ENCODE measurements around the gene MAML2. TPM values are rescaled to one million over a fixed set of nuclear protein-coding genes. Genes with fewer than 3 reads are reported as not detected.

MAML2 gene
- total RNA-seq, 1 donor, result 48.2 TPM

DNA sequence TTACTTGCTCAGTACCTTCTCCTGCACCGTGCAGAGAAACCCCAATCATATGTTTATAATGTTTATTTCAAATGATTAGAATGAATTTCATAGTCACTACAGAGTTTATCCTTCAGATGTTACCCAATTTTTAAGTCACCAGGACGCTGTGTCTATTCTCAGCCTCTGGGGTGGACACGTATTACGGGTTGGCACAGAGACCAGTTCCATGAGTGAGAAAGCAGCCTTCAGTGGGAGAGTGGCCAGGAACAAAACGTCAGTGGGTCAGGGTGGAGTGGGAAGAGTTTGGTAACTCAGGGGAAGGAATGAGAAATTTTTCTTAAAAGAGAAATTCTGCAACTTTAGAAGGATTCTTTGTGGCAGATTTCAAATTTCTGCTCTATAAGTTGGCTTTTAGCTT, 342.0 kb downstream of the MAML2 start:
- Histone ChIP-seq H3K27me3 (ENCODE audit: insufficient read depth, low read length) (no peaks in the 10 kb centered on the region), H3K4me3 (ENCODE audit: low read length) (no peak overlapping the region), H3K4me1 (ENCODE audit: insufficient read depth, low read length) (no peaks in the 10 kb centered on the region), H3K9me3 (ENCODE audit: low read depth, low read length) (no peaks in the 10 kb centered on the region)

DNA sequence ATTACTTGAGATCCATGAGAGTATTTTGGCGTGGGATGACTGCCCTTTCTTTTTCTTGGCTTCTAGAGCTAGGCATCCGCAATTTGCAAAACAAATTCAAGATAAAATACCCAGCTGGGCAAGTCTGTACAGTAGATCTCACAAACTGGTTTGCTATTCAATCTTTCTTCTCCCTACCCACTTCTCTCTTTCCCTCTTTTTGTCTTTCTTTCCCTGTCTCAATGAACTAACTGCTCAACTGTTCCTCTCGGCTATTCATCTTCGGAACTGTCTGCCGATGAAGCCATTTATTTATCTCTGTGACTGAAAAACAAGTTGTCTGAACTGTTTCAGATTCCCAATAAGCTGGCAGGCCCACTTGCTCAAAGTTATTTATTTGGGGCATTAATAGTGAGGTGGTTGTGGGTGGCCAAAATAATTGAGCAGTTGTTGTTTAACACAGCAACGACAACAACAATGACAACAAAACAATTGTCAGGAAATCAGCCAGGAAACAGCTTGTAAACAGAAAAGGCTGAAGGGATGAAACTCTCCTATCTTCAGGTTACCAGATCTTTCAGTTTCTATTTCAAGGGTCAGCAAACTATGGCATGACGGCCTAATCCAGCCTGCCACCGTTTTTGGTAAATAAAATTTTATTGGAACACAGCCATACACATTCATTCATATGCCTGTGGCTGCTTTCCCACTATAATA, 343.1 kb downstream of the MAML2 start:
- no peak overlapping the region for H3K4me3 ChIP-seq (ENCODE audit: low read length)
- H3K4me1 ChIP-seq (ENCODE audit: insufficient read depth, low read length), result no peaks in the 10 kb centered on the region
- no peaks in the 10 kb centered on the region for H3K9me3 ChIP-seq (ENCODE audit: low read depth, low read length)
- H3K27me3 ChIP-seq (ENCODE audit: insufficient read depth, low read length), result no peaks in the 10 kb centered on the region

DNA sequence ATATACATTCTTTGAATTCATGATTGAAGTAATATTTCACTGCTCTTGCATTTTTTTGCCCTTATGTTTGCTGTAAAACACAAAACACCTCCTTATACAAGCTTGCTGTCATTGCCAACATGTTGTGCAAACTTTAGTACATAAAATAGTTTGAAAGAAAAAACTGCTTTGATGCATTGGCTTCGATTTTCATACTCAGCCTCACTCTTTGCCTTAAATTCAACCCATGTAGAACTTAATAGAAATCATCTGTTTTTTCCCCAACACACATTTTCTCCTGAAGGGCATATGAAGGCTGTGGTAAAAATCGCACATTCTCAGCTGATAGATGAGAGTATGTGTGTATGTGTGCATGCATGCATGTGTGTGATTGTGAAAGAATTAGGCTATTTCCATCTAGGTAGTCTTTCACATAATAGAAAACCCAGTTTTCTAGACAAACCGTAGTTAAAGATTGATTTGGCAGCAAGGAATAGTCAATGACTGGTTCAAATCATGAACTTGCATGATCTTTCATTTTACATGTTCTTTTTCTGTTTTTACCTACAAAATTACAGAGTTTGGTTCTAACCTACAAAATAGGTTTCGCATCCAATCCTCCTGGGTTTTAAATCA, 346.3 kb downstream of the MAML2 start:
- Histone ChIP-seq H3K9me3 (ENCODE audit: low read depth, low read length) (no peaks in the 10 kb centered on the region), H3K27me3 (ENCODE audit: insufficient read depth, low read length) (no peaks in the 10 kb centered on the region), H3K4me3 (ENCODE audit: low read length) (no peak overlapping the region), H3K4me1 (ENCODE audit: insufficient read depth, low read length) (no peaks in the 10 kb centered on the region)

DNA sequence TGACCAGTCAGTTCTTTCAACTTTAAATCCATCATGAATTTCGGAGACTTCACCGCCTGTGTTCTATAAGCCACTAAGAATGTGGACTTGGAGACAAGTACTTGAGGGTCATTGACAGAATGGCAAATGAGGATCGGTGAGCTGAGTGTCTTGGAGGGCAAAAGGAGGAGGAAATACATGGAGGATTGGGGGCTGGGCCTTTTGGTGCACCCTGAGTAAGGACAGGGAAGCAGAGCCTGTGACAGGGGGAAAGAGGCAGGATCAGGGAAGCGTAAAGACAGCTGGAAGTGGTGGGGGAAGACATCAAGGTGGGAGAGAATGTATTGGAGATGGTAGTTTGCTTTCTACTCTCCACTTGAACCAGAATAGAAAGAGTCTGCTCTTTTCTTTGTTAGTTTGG, 348.7 kb downstream of the MAML2 start:
- no peak overlapping the region for H3K4me3 ChIP-seq (ENCODE audit: low read length)
- H3K27me3 ChIP-seq (ENCODE audit: insufficient read depth, low read length), result no peaks in the 10 kb centered on the region
- no peaks in the 10 kb centered on the region for H3K4me1 ChIP-seq (ENCODE audit: insufficient read depth, low read length)
- H3K9me3 ChIP-seq (ENCODE audit: low read depth, low read length), result no peaks in the 10 kb centered on the region

DNA sequence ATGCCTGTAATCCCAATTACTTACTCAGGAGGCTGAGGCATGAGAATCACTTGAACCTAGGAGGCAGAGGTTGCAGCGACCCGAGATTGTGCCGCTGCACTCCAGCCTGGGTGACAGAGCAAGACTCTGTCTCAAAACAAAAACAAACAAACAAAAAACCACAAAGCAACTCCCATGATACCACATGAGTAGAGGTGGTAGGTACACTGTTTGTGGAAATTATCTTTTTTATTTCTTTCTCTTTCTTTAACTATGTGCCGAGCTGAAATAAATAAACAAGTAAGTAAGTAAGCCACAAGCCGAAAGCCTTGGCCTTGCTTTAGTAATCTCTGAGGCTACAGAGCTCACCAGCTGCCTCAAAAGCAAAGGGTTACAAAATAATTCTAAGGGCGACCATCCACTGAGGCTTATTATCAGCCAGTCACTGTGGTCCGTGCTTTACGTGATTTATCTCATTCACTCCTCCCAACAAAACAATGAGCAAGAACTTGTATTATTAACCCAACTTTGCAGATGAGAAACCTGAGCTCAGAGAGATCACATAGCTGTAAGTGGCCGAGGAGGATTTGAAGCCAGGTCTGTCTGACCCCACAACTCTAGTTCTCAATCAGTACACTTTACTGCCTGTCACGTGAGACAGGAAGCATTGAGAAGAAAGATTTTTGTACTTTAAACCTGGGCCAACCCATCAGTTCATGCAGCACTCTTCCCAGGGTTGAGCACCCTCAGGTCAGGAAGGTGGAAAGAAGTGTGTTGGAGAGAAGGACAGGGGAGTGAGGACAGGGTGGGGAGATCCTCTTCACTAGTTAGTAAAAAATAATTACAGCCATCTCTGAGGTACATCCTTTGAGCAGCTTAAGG, 349.3 kb downstream of the MAML2 start:
- Histone ChIP-seq H3K4me3 (ENCODE audit: low read length) (no peak overlapping the region), H3K27me3 (ENCODE audit: insufficient read depth, low read length) (no peaks in the 10 kb centered on the region), H3K9me3 (ENCODE audit: low read depth, low read length) (no peaks in the 10 kb centered on the region), H3K4me1 (ENCODE audit: insufficient read depth, low read length) (no peaks in the 10 kb centered on the region)

DNA sequence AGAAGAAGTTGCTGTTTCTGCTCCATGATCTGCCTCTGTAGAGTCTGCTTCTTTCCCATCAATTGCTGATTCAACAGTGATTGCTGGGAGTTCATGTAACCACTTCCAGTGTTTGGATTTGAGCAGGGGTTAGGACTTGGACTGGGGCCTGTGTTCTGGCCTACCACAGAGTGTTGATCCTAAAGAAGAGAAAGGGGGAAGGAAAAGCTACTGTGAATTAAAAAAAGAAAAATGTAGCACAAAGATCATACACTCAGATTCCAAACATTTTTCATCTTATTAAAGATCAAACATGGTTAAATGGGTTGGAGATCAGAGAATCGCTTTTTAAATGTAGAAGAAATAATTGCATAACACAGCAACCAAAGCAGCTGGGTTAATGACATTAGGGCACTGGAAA, 351.4 kb downstream of the MAML2 start:
- H3K4me1 ChIP-seq (ENCODE audit: insufficient read depth, low read length), result no peaks in the 10 kb centered on the region
- no peaks in the 10 kb centered on the region for H3K9me3 ChIP-seq (ENCODE audit: low read depth, low read length)
- H3K27me3 ChIP-seq (ENCODE audit: insufficient read depth, low read length), result no peaks in the 10 kb centered on the region
- no peak overlapping the region for H3K4me3 ChIP-seq (ENCODE audit: low read length)

DNA sequence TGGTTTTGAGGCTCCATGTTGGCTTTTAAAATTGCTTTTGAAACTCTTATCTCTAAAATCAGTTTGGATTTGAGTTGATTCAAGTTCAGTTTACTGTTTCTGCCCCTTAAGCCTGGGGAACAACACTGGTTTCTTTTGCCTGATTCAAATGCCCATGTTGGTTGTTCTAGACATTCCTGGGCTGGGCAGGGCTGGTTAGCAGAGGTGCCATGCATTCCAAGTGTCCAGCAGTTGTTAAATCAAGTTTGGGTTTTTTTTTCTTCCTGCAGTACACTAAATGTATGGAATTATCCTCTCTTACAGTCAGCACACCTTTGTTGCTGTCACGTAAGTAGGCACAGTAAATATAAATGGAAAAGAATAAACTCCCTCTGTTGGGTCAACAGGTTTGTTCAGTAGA, 351.9 kb downstream of the MAML2 start:
- H3K4me3 ChIP-seq (ENCODE audit: low read length), result no peak overlapping the region
- no peaks in the 10 kb centered on the region for H3K9me3 ChIP-seq (ENCODE audit: low read depth, low read length)
- H3K4me1 ChIP-seq (ENCODE audit: insufficient read depth, low read length), result no peaks in the 10 kb centered on the region
- H3K27me3 ChIP-seq (ENCODE audit: insufficient read depth, low read length), result no peaks in the 10 kb centered on the region

DNA sequence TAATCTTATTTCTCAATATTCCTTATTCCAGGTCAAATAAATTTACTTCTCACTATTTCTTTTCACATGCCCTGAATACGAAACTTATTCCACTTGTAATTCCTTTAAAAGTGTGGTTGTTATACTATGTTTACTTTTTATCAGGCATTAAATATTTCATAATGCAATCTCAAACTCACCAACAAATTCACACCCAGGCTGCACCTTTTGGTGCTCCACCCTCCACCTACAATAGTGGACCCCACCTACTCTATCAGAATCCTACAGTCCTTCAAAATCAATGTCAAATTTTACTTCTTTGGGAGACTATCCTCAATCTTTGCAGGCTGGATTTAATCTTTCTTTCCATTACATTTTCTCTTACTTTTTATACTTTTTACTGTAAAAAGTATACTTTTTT, 353.2 kb downstream of the MAML2 start:
- Histone ChIP-seq H3K4me1 (ENCODE audit: insufficient read depth, low read length) (no peaks in the 10 kb centered on the region), H3K9me3 (ENCODE audit: low read depth, low read length) (no peaks in the 10 kb centered on the region), H3K4me3 (ENCODE audit: low read length) (no peak overlapping the region), H3K27me3 (ENCODE audit: insufficient read depth, low read length) (no peaks in the 10 kb centered on the region)

DNA sequence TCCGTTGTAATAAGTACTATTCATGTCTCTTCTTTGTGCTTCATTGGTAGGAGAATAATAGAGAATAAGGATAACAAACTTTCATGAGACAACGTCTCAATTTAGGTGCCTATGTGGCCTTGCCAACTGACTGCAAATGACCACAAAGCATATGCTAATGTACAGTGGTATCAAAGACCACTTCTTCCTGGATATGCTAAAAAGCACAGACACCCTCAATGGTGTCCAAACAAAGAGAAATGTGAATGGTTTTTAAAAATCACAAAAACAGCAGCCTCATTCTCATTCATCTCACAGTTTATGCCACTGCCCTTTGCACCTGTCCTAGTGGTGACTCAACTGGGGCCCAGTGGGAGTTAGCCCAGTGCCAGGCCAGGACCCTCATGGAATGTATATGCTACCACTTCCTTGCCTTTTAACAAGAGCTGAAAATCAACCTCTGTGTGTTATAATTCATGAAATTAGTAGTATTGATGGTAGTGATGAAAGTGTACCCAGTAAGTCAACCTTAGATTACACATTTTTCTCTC, 353.9 kb downstream of the MAML2 start:
- H3K4me3 ChIP-seq (ENCODE audit: low read length), result no peak overlapping the region
- no peaks in the 10 kb centered on the region for H3K4me1 ChIP-seq (ENCODE audit: insufficient read depth, low read length)
- H3K27me3 ChIP-seq (ENCODE audit: insufficient read depth, low read length), result no peaks in the 10 kb centered on the region
- no peaks in the 10 kb centered on the region for H3K9me3 ChIP-seq (ENCODE audit: low read depth, low read length)

DNA sequence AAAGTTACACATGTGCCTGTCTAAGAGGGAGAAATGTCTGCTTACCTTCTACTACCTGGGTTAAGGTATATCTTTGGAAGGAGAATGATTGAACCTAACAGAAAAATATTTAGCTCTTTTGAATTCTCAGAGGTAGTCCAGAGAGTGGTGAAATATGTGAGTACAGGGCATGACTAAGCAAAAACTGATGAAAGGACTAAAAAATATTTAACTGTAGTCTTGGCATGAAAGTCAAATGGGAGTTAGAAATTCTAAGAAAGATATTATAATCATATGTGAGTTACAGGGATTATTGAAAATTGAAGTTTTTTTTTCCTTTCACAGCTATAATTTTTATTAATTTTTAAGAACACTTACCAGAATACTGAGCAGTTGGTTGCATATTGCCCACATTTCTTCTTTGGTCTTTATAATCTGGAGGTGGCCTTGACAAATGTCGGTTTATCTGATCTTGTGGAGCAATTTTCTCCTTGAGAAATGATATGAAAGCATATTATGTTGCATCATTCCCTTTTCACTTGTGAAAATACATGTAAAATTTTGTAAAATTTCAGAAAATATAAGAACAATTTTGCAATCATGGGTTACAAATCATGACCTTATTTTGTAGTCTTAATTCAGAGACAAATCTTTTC, 357.7 kb downstream of the MAML2 start:
- no peaks in the 10 kb centered on the region for H3K9me3 ChIP-seq (ENCODE audit: low read depth, low read length)
- H3K4me3 ChIP-seq (ENCODE audit: low read length), result no peak overlapping the region
- H3K27me3 ChIP-seq (ENCODE audit: insufficient read depth, low read length), result no peaks in the 10 kb centered on the region
- H3K4me1 ChIP-seq (ENCODE audit: insufficient read depth, low read length), result no peaks in the 10 kb centered on the region

DNA sequence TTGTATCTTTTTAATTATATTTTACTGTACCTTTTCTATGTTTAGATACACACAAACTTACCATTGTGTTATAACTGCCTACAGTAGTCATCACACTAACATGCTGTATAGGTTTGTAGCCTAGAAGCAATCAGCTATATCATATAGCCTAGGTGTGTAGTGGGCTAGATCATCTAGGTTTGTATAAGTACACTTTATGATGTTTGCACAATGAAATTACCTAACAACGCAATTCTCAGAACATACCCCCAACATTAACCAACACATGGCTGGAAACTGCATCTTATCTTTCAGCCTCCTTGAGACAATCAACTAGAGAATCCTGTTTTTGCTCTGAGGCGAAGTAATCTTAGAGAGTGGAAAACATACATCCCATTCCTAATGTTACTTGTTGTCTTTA, 358.9 kb downstream of the MAML2 start:
- no peaks in the 10 kb centered on the region for H3K9me3 ChIP-seq (ENCODE audit: low read depth, low read length)

DNA sequence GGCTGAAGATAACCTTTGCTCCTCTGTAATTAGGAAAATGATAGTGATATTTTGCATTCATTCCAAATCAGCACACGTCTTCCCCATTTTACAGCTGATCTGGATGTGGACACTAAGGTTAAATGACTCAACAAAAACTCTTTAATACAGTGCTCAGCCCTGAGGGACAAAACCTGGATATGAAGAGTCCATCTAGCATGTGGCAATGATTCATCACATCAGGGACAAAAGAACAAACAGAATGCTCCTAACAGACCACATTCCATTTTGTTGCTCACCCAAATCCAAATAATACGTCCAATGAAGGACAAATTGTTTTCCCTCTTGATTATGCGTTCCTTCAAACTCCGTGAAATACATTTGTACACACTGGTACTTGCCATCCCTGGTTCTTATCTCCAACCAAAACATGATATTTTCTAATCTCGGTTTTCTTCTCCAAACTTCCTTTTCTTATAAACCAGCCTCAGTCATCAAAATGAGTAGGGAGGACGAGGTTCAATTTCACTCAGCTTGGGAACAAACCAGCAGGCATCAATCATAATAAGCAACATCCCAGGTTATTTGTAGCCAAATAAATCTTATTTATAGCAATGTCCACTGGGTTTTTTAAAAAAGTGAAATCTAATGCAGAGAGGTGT, 365.3 kb downstream of the MAML2 start:
- H3K9me3 ChIP-seq (ENCODE audit: low read depth, low read length), result no peaks in the 10 kb centered on the region
- H3K4me3 ChIP-seq (ENCODE audit: low read length), result no peak overlapping the region
- H3K27me3 ChIP-seq (ENCODE audit: insufficient read depth, low read length), result no peaks in the 10 kb centered on the region
- H3K4me1 ChIP-seq (ENCODE audit: insufficient read depth, low read length), result no peaks in the 10 kb centered on the region

More for the DNA sequence above, 358.9 kb downstream of the MAML2 start:
- no peaks in the 10 kb centered on the region for H3K27me3 ChIP-seq (ENCODE audit: insufficient read depth, low read length)
- no peak overlapping the region for H3K4me3 ChIP-seq (ENCODE audit: low read length)
- no peaks in the 10 kb centered on the region for H3K4me1 ChIP-seq (ENCODE audit: insufficient read depth, low read length)

DNA sequence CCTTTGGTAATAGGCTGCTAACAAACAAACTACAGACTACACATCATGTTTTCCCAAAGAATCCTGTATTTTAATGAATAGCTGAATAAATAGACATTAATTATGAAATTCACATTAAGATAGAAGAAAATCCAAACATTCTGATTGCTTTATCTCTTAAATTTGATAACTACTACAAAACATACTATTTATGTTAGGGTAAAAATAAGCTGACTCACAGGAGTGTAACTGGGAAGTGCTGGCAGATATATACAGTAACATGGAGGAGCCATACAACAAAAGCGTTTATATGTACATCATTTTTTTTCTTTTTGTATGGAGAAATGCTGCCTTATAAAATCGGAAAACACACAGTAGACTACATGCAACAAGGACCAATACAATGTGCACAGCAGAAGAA, 366.4 kb downstream of the MAML2 start:
- Histone ChIP-seq H3K4me1 (ENCODE audit: insufficient read depth, low read length) (no peaks in the 10 kb centered on the region), H3K9me3 (ENCODE audit: low read depth, low read length) (no peaks in the 10 kb centered on the region), H3K4me3 (ENCODE audit: low read length) (no peak overlapping the region), H3K27me3 (ENCODE audit: insufficient read depth, low read length) (no peaks in the 10 kb centered on the region)

DNA sequence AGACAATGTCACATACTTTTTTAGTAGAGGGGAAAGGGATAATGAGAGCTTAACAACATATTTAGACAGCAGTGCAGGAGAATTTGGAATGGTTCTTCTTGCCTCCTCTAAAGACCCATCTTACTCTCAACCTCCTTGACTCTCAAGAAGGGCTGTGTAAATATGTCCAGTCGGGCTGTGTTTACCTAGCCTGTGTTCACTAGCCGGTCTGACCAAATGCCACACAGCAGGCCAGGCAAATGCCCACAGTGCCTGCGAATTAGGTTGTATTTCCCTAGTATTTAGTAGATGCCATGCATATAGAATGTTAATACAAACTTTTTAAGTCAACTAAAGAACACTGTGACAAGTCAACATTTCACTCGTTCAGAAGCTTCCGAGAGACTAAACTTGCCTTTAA, 367.7 kb downstream of the MAML2 start:
- Histone ChIP-seq H3K27me3 (ENCODE audit: insufficient read depth, low read length) (no peaks in the 10 kb centered on the region), H3K9me3 (ENCODE audit: low read depth, low read length) (no peaks in the 10 kb centered on the region), H3K4me3 (ENCODE audit: low read length) (no peak overlapping the region), H3K4me1 (ENCODE audit: insufficient read depth, low read length) (no peaks in the 10 kb centered on the region)

Measured in mononuclear cell (primary cell).